GM12875 (cell line): ENCODE data around the gene IQSEC1.

Source experiments
- H3K4me3 ChIP-seq: one replicate; pipeline ENCODE4 v1.5.1; 2011; ENCODE audit warnings: low read depth, low read length, control low read depth
- TF ChIP-seq, protein P1 (sequence below): IDR thresholded peaks from 2 replicates; pipeline ENCODE4 v1.5.1; 2011; ENCODE audit warnings: low read depth, mild to moderate bottlenecking, control low read depth, inconsistent platforms, low read length, moderate library complexity, borderline replicate concordance; ENCODE audit not compliant: insufficient read depth

The IQSEC1 gene

DNA sequence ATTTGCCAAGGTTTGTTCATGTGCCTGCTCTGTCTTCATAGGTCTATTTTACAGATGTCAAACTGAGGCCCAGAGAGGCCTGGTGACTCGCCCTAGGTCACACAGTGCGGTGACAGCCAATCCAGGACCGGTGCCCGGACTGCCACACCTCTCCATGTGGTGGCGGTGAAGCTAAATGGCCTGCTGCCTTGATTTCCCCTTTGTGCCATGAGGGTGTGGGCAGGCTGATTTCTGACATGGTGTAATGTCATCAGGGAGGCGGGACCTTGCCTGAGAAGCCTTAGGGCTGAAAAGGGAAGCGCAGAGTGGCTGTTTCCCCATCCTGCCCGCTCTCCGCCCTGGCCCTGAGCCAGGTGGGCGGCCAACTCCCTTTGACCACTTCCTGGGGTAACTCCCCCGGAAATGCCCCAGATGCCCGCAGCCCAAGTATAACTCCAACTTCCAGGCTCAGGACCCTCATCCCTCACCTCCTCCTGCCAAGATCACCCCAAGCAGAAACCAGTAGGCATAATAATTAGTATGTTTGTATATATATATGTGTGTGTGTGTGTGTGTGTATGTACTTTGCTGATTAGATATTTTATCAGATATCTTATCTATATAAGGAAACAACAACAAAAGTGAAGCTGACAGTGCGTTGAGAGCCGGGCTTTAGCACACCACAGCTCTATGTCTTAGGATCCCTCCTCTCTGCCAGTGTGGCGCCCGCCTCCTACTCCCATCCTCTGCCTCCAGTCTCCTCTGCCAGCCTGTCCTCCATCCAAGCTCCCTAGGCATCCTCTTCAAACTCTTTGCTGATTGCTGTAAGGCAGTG, 63.9 kb downstream of the IQSEC1 start:
- TF ChIP-seq, protein P1, sequence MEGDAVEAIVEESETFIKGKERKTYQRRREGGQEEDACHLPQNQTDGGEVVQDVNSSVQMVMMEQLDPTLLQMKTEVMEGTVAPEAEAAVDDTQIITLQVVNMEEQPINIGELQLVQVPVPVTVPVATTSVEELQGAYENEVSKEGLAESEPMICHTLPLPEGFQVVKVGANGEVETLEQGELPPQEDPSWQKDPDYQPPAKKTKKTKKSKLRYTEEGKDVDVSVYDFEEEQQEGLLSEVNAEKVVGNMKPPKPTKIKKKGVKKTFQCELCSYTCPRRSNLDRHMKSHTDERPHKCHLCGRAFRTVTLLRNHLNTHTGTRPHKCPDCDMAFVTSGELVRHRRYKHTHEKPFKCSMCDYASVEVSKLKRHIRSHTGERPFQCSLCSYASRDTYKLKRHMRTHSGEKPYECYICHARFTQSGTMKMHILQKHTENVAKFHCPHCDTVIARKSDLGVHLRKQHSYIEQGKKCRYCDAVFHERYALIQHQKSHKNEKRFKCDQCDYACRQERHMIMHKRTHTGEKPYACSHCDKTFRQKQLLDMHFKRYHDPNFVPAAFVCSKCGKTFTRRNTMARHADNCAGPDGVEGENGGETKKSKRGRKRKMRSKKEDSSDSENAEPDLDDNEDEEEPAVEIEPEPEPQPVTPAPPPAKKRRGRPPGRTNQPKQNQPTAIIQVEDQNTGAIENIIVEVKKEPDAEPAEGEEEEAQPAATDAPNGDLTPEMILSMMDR, result no peak
- H3K4me3 ChIP-seq, result peak overlapping the region; percentile 34

DNA sequence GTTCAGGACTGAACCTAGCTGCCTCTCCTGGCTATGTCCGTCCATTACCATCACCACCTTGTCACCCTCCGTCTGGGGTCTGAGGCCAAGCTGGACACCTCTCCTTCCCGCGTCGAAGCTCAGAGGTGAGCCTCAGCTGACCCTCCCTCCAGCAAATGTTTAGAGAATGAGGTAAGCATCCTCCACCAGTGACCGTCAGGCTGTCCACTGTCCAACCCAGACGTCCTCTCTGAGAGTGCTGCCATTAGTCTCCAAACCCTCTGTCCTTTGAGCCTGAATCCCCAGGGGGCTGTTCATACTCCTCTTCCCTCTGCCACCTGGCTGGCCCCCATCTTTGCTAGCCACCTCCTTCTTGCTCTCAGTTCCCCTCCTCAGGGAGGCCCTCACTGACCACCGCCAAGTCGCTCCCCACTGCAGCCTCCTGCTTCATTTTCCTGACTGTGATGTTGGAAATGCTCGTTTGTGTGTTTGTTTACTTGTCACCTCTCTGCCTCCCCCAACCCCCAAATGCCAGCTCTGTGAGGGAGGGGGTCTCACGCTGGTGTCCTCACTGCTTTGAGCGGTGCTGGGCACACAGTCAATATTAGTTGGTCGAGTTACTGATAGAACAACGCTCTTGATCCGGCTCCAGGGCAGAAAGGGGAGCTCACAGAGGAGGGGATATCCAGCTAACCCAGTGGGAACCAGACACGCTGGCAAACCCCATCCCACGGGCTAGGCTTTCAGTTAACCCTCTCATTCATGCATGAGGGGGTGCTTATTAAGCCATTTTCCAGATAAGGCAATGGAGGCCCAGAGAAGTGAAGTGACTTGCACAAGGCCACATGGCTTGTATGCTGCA, 64.9 kb downstream of the IQSEC1 start:
- no peak overlapping the region for H3K4me3 ChIP-seq
- TF ChIP-seq, protein P1, result no peak

DNA sequence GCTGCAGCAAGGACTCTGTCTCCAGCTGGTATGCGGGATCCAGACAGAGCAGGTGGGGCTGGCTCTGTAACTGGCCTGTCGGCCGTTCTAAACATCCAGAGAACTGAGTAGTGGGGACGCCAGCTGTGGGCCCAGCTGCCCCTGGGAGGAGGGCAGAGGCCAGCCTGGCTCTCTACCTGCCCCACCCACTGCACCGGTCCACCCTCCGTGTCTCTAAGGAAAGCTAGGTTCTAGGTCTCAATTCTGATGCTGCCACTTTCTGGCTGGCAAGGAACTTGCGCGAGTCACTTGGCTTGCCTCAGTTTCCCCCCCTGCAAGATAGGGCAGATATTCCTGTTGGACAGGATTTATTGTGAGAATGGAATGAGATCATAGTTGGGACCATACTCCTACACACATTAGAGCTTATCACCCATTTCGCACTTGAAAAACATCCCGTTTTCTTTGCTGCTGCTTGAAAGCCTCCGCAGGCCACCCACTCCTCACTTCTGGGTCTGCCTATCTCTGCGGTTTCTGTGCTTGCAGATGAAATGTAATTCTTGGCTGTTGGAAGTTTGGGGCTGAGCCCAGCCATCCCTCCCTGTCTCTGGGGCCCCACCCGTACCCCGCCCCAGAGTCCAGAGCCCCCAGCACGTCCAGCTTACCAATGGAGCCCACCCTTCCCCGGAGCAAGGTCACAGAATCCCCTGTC, 65.8 kb downstream of the IQSEC1 start:
- TF ChIP-seq, protein P1, result no peak
- H3K4me3 ChIP-seq, result no peak overlapping the region

DNA sequence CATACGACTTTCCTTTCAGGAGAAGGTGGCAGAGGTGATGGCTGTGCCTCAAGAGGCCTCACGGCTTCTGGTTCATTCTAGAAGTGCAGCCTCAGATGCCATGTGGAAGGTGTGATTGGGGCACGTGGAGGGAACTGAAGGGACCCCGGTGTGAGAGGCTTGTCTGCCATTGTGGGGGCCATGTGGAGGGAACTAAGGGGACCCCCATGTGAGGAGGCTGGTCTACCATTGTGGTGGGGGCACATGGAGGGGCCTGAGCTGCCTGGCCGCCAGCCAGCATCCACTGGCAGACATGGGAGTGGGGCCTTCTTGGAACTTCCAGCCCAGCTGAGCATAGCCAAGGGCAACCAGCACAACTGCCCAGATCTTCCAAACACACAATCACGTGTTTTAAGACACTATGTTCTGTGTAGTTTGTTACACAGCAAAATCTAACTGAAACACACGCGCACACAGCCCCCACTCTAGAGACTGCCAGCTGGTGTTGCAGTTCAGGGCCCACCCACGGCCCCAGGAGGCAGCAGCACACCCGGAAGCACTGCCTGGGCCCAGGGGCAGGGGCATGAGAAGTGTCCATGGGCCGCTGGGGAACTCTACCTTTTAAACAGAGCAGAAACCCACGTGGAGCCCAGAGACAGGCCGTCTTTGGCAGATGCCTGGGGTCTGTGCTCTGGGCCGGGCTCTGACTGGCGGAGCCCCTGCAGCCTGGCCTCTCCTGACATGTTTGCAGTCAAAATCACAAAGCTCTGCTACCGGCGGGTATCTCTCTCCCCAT, 66.8 kb downstream of the IQSEC1 start:
- no peak overlapping the region for H3K4me3 ChIP-seq
- TF ChIP-seq, protein P1, result no peak

DNA sequence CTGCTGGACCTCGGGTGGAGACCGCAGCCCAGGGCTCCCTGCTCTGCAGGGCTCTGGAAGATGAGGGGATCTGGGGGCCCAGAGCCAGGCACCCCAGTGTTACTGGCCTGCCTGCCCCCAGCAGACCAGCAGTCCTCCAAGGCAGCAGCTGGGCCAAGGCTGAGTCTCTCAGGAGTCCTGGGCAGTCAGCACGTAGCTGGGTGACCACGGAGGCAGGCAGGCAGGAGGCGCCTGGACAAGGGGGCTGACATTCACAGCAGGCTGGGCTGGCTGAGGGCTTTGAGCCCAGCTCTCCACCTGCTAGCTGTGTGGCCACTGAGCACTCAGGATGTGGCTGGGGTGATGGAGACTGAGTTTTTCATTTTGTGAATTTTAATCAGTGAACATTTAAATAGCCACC, 67.9 kb downstream of the IQSEC1 start:
- TF ChIP-seq, protein P1, result no peak
- H3K4me3 ChIP-seq, result no peak overlapping the region

DNA sequence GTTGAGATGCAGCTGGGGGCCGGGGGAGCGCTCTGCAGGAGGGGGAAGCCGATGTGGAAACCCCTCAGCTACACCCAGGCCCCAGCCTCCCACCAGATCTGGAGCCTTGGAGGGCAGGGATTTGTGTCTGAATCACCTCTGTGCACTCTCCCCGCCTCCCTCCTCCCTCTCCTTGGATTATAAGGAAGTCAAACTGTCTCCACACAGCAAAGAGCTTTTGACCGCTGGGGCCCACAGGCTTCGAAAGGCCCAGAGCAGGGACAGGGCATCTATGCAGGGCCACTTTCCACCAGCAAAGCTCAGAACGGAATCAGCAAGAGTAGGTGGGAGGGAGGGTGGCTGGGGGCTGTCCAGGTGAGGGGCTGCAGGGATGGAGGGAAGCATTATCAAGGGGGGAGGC, 68.9 kb downstream of the IQSEC1 start:
- H3K4me3 ChIP-seq, result no peak overlapping the region
- TF ChIP-seq, protein P1, result no peak
